C4-2B (cell line): ENCODE measurements around the gene WNK4.

ENCODE experiments used
- ZFX ChIP-seq: fragments of 450-650 bp; IDR thresholded peaks from 2 replicates; pipeline ENCODE4 v1.6.1; 2017
- TF ChIP-seq, protein P1 (sequence below): fragments of 450-650 bp; conservative IDR thresholded peaks from 2 replicates; pipeline ENCODE4 v1.5.1; 2017; ENCODE audit warnings: mild to moderate bottlenecking

DNA sequence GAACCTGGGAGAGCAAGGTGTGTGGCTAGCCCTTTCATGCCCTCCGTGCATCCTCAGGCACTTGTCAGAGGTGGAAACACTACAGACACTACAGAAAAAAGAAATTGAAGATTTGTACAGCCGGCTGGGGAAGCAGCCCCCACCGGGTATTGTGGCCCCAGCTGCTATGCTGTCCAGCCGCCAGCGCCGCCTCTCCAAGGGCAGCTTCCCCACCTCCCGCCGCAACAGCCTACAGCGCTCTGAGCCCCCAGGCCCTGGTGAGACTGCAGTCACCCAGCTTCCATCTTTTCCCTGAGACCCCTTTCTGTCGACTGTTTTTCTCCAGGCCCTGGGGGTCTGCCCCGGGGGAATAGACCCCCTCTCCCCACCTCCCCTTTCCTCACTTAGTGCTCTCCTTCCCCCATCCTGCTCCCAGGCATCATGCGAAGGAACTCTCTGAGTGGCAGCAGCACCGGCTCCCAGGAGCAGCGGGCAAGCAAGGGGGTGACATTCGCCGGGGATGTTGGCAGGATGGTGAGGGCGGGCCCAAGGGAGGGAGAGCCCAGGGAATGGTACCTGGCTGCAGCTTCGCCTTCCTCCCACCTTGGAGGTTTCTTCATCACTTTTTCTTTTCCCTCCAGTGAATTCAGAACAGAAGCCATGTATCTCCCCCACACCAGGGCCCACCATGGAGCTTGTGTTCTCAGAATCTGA is 15.8 kb downstream of the WNK4 start:
- TF ChIP-seq, protein P1, sequence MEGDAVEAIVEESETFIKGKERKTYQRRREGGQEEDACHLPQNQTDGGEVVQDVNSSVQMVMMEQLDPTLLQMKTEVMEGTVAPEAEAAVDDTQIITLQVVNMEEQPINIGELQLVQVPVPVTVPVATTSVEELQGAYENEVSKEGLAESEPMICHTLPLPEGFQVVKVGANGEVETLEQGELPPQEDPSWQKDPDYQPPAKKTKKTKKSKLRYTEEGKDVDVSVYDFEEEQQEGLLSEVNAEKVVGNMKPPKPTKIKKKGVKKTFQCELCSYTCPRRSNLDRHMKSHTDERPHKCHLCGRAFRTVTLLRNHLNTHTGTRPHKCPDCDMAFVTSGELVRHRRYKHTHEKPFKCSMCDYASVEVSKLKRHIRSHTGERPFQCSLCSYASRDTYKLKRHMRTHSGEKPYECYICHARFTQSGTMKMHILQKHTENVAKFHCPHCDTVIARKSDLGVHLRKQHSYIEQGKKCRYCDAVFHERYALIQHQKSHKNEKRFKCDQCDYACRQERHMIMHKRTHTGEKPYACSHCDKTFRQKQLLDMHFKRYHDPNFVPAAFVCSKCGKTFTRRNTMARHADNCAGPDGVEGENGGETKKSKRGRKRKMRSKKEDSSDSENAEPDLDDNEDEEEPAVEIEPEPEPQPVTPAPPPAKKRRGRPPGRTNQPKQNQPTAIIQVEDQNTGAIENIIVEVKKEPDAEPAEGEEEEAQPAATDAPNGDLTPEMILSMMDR = no peak
- no peak for TF ChIP-seq ZFX
